Osteoblast (primary cell): ENCODE data around the gene CSH1. TPM values are rescaled to one million over a fixed set of nuclear protein-coding genes. Genes with fewer than 3 reads are reported as not detected.

ENCODE experiments used
- DNase-seq: peaks from one replicate; pipeline ENCODE4 v3.0.0; 2011; ENCODE audit warnings: low spot score, mixed read lengths; ENCODE audit not compliant: insufficient read length; ENCODE audit errors: missing footprints
- H2AFZ ChIP-seq: 2 replicates; pipeline ENCODE4 v1.6.0; 2011; ENCODE audit warnings: mild to moderate bottlenecking, low read length
- H3K27ac ChIP-seq: 2 replicates; pipeline ENCODE4 v1.5.1; 2011; ENCODE audit warnings: mild to moderate bottlenecking, low read depth, low read length, moderate library complexity
- H3K27me3 ChIP-seq: 2 replicates; pipeline ENCODE4 v1.6.0; 2012; ENCODE audit warnings: mild to moderate bottlenecking, control low read depth, inconsistent platforms, low read length, moderate library complexity; ENCODE audit not compliant: insufficient read depth
- H3K36me3 ChIP-seq: 2 replicates; pipeline ENCODE4 v1.5.1; 2011; ENCODE audit warnings: mild to moderate bottlenecking, low read length, control low read depth, moderate library complexity; ENCODE audit not compliant: insufficient read depth
- H3K4me1 ChIP-seq: 2 replicates; pipeline ENCODE4 v1.5.1; 2011; ENCODE audit warnings: mild to moderate bottlenecking, low read length, control low read depth, moderate library complexity; ENCODE audit not compliant: insufficient read depth
- H3K4me2 ChIP-seq: 2 replicates; pipeline ENCODE4 v1.6.0; 2011; ENCODE audit warnings: mild to moderate bottlenecking, low read length; ENCODE audit not compliant: insufficient read depth
- H3K4me3 ChIP-seq: fragments of 200-600 bp; sonication (generic); 3 replicates; pipeline ENCODE4 v1.5.1; 2012; ENCODE audit warnings: mild to moderate bottlenecking, low read length, inconsistent platforms; ENCODE audit not compliant: insufficient read depth
- H3K79me2 ChIP-seq: 2 replicates; pipeline ENCODE4 v1.6.0; 2012; ENCODE audit warnings: mild to moderate bottlenecking, low read length, control low read depth, inconsistent platforms; ENCODE audit not compliant: insufficient read depth
- H3K9me3 ChIP-seq: 2 replicates; pipeline ENCODE4 v1.5.1; 2011; ENCODE audit warnings: low read depth, low read length, control low read depth
- H4K20me1 ChIP-seq: 2 replicates; pipeline ENCODE4 v1.6.0; 2012; ENCODE audit warnings: mild to moderate bottlenecking, low read length, control low read depth; ENCODE audit not compliant: insufficient read depth
- CTCF ChIP-seq: IDR thresholded peaks from 2 replicates; pipeline ENCODE4 v1.5.1; 2011; ENCODE audit warnings: mild to moderate bottlenecking, low read depth, low read length, moderate library complexity; ENCODE audit errors: extremely low read depth
- small RNA-seq: library from RNA; depleted of rRNA; stranded (forward); fragments of <200 nt; gene quantifications from one replicate; pipeline ENCODE3, GENCODE V24; 2012
- total RNA-seq: library from RNA; depleted of rRNA; stranded (reverse); fragments of >200 nt; gene quantifications from 2 replicates; pipeline ENCODE4 v1.2.3, GENCODE V29; 2012

CSH1 gene
- total RNA-seq, 1 donor: not detected

GRCh38 chr17:63848834-63849689 lies 47.3 kb downstream of the CSH1 start:
- no peaks in the 10 kb centered on the region for H3K79me2 ChIP-seq
- peak; percentile 99 for DNase-seq
- peak; percentile 58 for TF ChIP-seq CTCF
- H3K4me2 ChIP-seq: peak overlapping the region; percentile 75
- no peaks in the 10 kb centered on the region for H4K20me1 ChIP-seq
- H2AFZ ChIP-seq: peak overlapping the region; percentile 91
- H3K4me3 ChIP-seq: peak overlapping the region; percentile 58
- H3K27ac ChIP-seq: peak overlapping the region; percentile 51
- no peaks in the 10 kb centered on the region for H3K36me3 ChIP-seq
- H3K4me1 ChIP-seq: peaks cover 3% of the 10 kb centered on the region
- H3K9me3 ChIP-seq: no peaks in the 10 kb centered on the region
- no peaks in the 10 kb centered on the region for H3K27me3 ChIP-seq

- no peak for TF ChIP-seq CTCF
- no peak overlapping the region for H3K27ac ChIP-seq
- no peak overlapping the region for H3K4me3 ChIP-seq
- no peaks in the 10 kb centered on the region for H3K9me3 ChIP-seq
- H3K4me2 ChIP-seq: no peak overlapping the region
- H3K36me3 ChIP-seq: no peaks in the 10 kb centered on the region
- no peaks in the 10 kb centered on the region for H3K79me2 ChIP-seq
- peak; percentile 8 for DNase-seq
- no peak overlapping the region for H2AFZ ChIP-seq
- H3K27me3 ChIP-seq: no peaks in the 10 kb centered on the region
- no peaks in the 10 kb centered on the region for H4K20me1 ChIP-seq
- H3K4me1 ChIP-seq: peaks cover 10% of the 10 kb centered on the region
Measured at GRCh38 chr17:63847525-63848249, 48.7 kb downstream of the CSH1 start.

- Histone ChIP-seq H3K4me3 (no peak overlapping the region), H3K9me3 (no peaks in the 10 kb centered on the region), H4K20me1 (peaks cover 9% of the 10 kb centered on the region), H3K27ac (no peak overlapping the region), H2AFZ (no peak overlapping the region), H3K79me2 (peaks cover 17% of the 10 kb centered on the region), H3K36me3 (no peaks in the 10 kb centered on the region), H3K27me3 (no peaks in the 10 kb centered on the region), H3K4me1 (peaks cover 20% of the 10 kb centered on the region), H3K4me2 (no peak overlapping the region)
- TF ChIP-seq CTCF: no peak
- no peak for DNase-seq
Measured at GRCh38 chr17:63845509-63845908, 50.9 kb downstream of the CSH1 start.

Small RNA genes within 50 kb of the gene (small RNA-seq; reads per million reads assigned to genes)
- not detected for gene AC040958.1
- gene AC127029.1: not detected
- gene GH1: not detected

Other genes starting within 250 kb of the CSH1 start
- gene LIMD2, start 196.4 kb downstream of the CSH1 start, total RNA-seq: 4.3 and 5.9 TPM in 2 replicates
- 29.7 and 35.4 TPM in 2 replicates for gene STRADA, start 154.8 kb downstream of the CSH1 start, total RNA-seq
- gene CCDC47, start 123.0 kb downstream of the CSH1 start, total RNA-seq: 69.0 and 77.1 TPM in 2 replicates
- 69.0 and 77.4 TPM in 2 replicates for gene DDX42, start 122.4 kb downstream of the CSH1 start, total RNA-seq
- gene PSMC5, start 69.1 kb downstream of the CSH1 start, total RNA-seq: 34.0 and 36.5 TPM in 2 replicates
- gene FTSJ3, start 68.9 kb downstream of the CSH1 start, total RNA-seq: 43.0 and 45.2 TPM in 2 replicates
- 53.9 and 54.8 TPM in 2 replicates for gene SMARCD2, start 53.9 kb downstream of the CSH1 start, total RNA-seq
- not detected in 2 replicates for gene CSH2, start 22.9 kb downstream of the CSH1 start, total RNA-seq
- not detected in 2 replicates for gene GH2, start 14.6 kb downstream of the CSH1 start, total RNA-seq
- gene CSHL1, start 14.7 kb upstream of the CSH1 start, total RNA-seq: not detected in 2 replicates
- not detected in 2 replicates for gene GH1, start 22.3 kb upstream of the CSH1 start, total RNA-seq
- gene CD79B, start 35.8 kb upstream of the CSH1 start, total RNA-seq: 0.36 and 0.59 TPM in 2 replicates
- under 0.01 TPM in 1 of 2 replicates, not detected in the other for gene SCN4A, start 76.3 kb upstream of the CSH1 start, total RNA-seq
- 0.36 and 0.88 TPM in 2 replicates for gene PRR29, start 101.8 kb upstream of the CSH1 start, total RNA-seq
- gene ICAM2, start 124.1 kb upstream of the CSH1 start, total RNA-seq: 6.5 and 8.5 TPM in 2 replicates
- gene ERN1, start 233.6 kb upstream of the CSH1 start, total RNA-seq: 12.1 and 12.7 TPM in 2 replicates